Measurements from ENCODE around the gene CDC20. TPM values are rescaled to one million over a fixed set of nuclear protein-coding genes. Genes with fewer than 3 reads are reported as not detected.

CDC20 gene
- total and polyA plus RNA-seq, 2 of the 8 experiments (the other 6 are each of a cell fraction or from before 2014, with no cell fraction given): 214 to 221 TPM

GRCh38 chr1:43324810-43325209 is 34.0 kb upstream of the CDC20 start:
- no peak overlapping the region for H2BK15ac ChIP-seq (ENCODE audit: low read length)
- no peak overlapping the region for H3K23ac ChIP-seq (ENCODE audit: insufficient read length)
- peaks cover 0 to 10% of the 10 kb centered on the region in 2 experiments; a peak in 2 of 4 replicates for H3K9me3 ChIP-seq (ENCODE audit: insufficient read depth in 2 of 2, low read depth in 1 of 2, low read length in 1 of 2)
- H4K8ac ChIP-seq (ENCODE audit: extremely low read depth, insufficient read depth, low read length): no peak overlapping the region
- peaks cover 0 to 4% (median under 1%) of the 10 kb centered on the region in 4 experiments; a peak in 2 of 7 replicates for H3K4me1 ChIP-seq (replicated peaks in 1 of 4; ENCODE audit: control insufficient read depth in 3 of 4, insufficient read depth in 4 of 4, low read length in 3 of 4)
- H3K36me3 ChIP-seq (ENCODE audit: control insufficient read depth in 2 of 4, insufficient read depth in 4 of 4, low read length in 3 of 4): no peaks in the 10 kb centered on the region
- no peak overlapping the region for H3K27ac ChIP-seq (ENCODE audit: low read depth, low read length)
- no peaks in the 10 kb centered on the region; a peak in 1 of 7 replicates for H3K27me3 ChIP-seq (replicated peaks in 1 of 4; ENCODE audit: control insufficient read depth in 3 of 4, extremely low read depth in 1 of 4, insufficient read depth in 3 of 4, low read length in 3 of 4)
- no peak overlapping the region for H2BK120ac ChIP-seq (replicated peaks; ENCODE audit: low read depth, low read length)
- no peak overlapping the region for H3K4ac ChIP-seq (replicated peaks; ENCODE audit: insufficient read length, low read depth, low read length)
- no peaks in the 10 kb centered on the region for H3K79me2 ChIP-seq (ENCODE audit: control insufficient read depth in 1 of 2, insufficient read depth in 2 of 2, low read length in 2 of 2)
- no peaks in the 10 kb centered on the region for H3K79me1 ChIP-seq (ENCODE audit: low read depth, low read length)
- H3K4me2 ChIP-seq (ENCODE audit: insufficient read depth in 1 of 2, low read depth in 2 of 2, low read length in 2 of 2): no peak overlapping the region
- H3K14ac ChIP-seq (ENCODE audit: insufficient read length): no peak overlapping the region
- no peak overlapping the region for H4K91ac ChIP-seq (replicated peaks; ENCODE audit: insufficient read length, low read length)
- FAIRE-seq (no peak), DNase-seq (ENCODE audit: low read depth in 1 of 2, low spot score in 2 of 2) (no peak)
- H3K56ac ChIP-seq (replicated peaks; ENCODE audit: insufficient read length, low read depth, low read length): no peak overlapping the region
- H2BK5ac ChIP-seq (ENCODE audit: low read depth, low read length): no peak overlapping the region
- no peak overlapping the region for H3K9ac ChIP-seq (replicated peaks in 1 of 4; ENCODE audit: extremely low read depth in 1 of 4, low read depth in 3 of 4, low read length in 3 of 4)
- ChIA-PET POLR2A (ENCODE audit: partially characterized antibody) (interaction anchor here (1.0 kb wide), 1 partner anchor 24 kb away, joined by 4 read pairs; no protein-coding TSS in a partner anchor), CTCF (ENCODE audit: partially characterized antibody) (interaction anchor here (1.0 kb wide), 1 partner anchor 30 kb away, joined by 3 read pairs; no protein-coding TSS in a partner anchor)
- H4K20me1 ChIP-seq (replicated peaks in 1 of 2; ENCODE audit: control insufficient read depth in 1 of 2, insufficient read depth in 2 of 2, low read length in 2 of 2): no peaks in the 10 kb centered on the region
- H2AFZ ChIP-seq (ENCODE audit: low read length): no peak overlapping the region
- H2BK12ac ChIP-seq (ENCODE audit: low read depth, low read length): no peak overlapping the region
- H3K4me3 ChIP-seq (ENCODE audit: extremely low read depth in 1 of 4, insufficient read depth in 2 of 4, low read depth in 3 of 4, low read length in 4 of 4): no peak overlapping the region
- H3K23me2 ChIP-seq (ENCODE audit: low read depth, low read length): no peaks in the 10 kb centered on the region
- H2AK5ac ChIP-seq (ENCODE audit: low read depth, low read length): no peak overlapping the region
- 89% methylated on average over 1 of the region's 1 CpG; no CpG with 5 or more reads in 1 of the 2 experiments for whole genome bisulfite sequencing, 2 experiments (ENCODE audit: extremely low coverage in 1 of 2, insufficient coverage in 1 of 2, insufficient read length in 1 of 2, insufficient replicate concordance in 2 of 2, low coverage in 1 of 2, low lambda C conversion rate in 2 of 2, missing lambda C conversion rate in 1 of 2)
- no peak overlapping the region for H3K18ac ChIP-seq (ENCODE audit: extremely low read depth, low read length)
- H2BK20ac ChIP-seq (ENCODE audit: low read length): no peak overlapping the region
- no peak overlapping the region for H4K5ac ChIP-seq (ENCODE audit: insufficient read length, low read depth, low read length)
- TF ChIP-seq KDM4A (IDR thresholded peaks at IDR 0.05; ENCODE audit: low read depth, low read length, severe bottlenecking): no peak
- no peak for TF ChIP-seq SIN3A (conservative IDR thresholded peaks at IDR 0.05 in 1 of 2, IDR thresholded peaks at IDR 0.05 in 1 of 2; ENCODE audit: low read depth in 1 of 2, low read length in 2 of 2)
- TF ChIP-seq NRF1 (IDR thresholded peaks at IDR 0.05; ENCODE audit: low read depth, low read length): no peak

Measured in H1 (cell line).